ENCODE measurements around the gene KLF6.
"Not testable (repeated sequence)": the region's sequence is repeated elsewhere in the genome, so short reads cannot be mapped to it uniquely, and the experiment has no call there.

Gene KLF6

GRCh38 chr10:3756360-3756740, 28.7 kb downstream of the KLF6 start:
- DNase-seq (ENCODE audit: low read depth in 2 of 2), result no peak

GRCh38 chr10:3755440-3756359, 29.3 kb downstream of the KLF6 start:
- no peak for DNase-seq (ENCODE audit: low read depth in 2 of 2)

DNA sequence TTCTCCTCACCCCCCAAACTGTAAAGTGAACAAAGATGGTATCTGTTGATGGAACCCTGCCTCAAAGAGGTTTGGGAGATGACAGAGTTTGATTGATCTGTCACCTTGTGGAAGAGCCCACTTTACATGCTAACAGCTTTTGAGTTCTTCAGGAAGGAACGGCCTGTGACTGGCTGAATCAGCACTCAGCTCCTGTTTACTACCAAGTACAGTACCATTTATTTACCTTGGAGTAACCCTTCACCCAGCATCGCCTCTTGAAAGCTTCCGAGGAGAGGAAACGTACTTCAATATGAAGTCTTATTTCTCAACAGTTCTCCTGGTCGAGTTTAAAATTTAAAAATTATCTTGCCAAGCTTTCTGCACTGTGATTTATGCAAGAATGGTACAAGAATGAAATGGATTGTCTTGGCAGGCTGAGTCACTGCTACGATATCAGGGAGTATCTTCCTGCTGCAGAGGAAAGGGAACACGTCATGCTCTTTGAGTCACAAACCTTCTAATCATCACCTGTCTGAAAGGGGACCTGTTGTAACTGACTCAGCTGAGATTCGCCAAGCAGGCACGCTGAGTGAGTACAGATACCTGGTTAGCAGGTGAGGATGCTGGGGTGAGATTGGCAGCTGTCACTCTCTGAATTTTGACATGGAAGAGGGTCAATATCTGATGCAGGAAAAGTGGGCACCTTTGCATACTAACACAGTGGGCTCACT, 30.1 kb downstream of the KLF6 start:
- no peak for DNase-seq (ENCODE audit: low read depth in 2 of 2)

GRCh38 chr10:3750854-3751253, 34.2 kb downstream of the KLF6 start:
- DNase-seq (ENCODE audit: low read depth in 2 of 2), result no peak

GRCh38 chr10:3750006-3750816, 34.8 kb downstream of the KLF6 start:
- DNase-seq (ENCODE audit: low read depth in 2 of 2), result no peak

DNA sequence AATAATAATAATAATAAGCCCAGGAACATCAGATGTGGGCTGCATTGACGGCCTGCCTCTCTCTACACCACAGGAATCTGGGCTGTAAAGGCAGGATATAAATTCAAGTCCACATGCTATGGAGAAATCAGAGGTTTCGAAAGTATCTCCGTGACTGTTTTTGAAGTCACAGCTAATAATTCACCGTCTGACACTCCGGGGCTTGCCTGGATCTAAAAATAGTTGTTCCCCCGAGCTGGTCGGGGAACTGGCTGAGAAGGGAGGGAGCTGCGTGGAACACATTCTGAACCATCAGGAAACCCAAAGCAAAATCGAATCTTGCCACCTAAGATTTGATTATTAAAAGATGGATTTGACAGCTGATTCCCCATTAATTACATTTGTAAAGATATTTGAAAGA, 35.4 kb downstream of the KLF6 start:
- no peak for DNase-seq (ENCODE audit: low read depth in 2 of 2)

- no peak for DNase-seq (ENCODE audit: low read depth in 2 of 2)
Observed at GRCh38 chr10:3749011-3749410, 36.0 kb downstream of the KLF6 start.

GRCh38 chr10:3748484-3748883, 36.5 kb downstream of the KLF6 start:
- no peak for DNase-seq (ENCODE audit: low read depth in 2 of 2)

DNA sequence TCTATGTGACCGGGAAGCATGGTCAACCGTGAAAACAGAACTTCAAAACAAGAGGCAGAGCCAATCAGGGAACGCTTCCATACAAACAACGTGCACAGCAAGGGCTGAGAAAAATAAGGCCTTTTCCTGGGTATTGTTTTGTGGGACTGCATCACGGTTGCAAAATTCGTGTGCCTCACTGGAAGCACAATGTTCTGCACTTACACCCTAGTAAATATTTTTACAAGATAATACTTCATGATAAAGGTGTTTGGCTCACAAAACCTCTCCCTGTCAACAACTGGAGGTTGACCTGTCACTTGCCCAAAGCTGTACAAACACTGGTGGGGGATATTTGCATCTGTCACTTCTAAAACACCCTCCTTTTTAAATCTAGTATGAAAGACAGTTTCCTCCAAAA, 37.0 kb downstream of the KLF6 start:
- no peak for DNase-seq (ENCODE audit: low read depth in 2 of 2)

DNA sequence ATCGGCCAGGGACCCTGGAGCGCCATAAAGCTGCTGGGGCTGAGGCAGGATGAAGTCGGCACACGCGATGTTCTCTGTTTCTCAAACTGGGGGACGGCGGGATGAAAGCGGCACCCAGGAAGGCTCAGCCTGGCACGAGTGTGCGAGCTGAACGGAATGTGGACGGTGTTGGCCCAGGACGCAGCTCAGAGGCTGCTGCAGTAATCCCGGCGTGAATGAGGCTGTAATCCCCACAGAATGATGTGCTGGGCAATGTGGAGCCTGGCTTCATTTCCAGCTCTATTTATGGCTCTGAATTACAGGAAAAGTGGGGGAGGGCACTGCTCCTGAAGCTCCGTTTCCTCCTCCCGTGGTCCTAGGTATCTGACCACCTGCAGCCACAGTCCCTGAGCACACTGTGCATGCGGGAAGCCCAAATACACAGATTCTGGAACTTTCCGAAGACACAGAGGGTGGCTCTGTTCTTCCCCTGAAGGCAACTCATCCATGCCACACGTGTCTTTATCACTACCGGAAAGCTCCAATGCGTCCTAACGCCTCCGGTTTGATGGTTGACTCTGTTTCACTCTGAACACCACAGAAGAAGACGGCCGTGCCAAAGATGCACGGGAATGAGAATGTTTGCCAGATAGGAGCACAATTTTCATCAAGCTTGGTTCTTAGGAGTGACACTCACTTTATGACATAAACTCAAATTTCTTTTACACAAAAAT, 37.6 kb downstream of the KLF6 start:
- no peak for DNase-seq (ENCODE audit: low read depth in 2 of 2)

DNA sequence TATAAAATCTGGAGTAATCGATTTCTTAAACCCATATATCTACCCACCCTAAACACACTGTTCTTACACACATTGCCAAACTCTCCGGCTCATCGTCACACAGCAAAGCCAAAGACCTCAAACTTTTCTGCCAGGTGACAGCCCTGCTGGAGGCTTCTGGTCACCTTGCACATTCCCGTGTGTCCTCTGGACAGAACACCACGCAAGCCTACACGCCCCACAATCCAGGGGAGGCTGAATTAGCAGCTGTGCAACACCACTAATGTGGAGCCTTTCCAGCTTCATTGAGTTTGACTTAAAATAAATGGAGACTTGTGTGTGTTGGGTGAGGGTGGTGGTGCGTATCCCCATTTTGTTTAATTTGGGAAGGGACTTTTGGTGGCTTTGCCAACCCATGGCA, 38.4 kb downstream of the KLF6 start:
- DNase-seq (ENCODE audit: low read depth in 2 of 2), result no peak

- DNase-seq (ENCODE audit: low read depth in 2 of 2), result no peak
Observed at GRCh38 chr10:3745521-3745920, 39.5 kb downstream of the KLF6 start.

DNA sequence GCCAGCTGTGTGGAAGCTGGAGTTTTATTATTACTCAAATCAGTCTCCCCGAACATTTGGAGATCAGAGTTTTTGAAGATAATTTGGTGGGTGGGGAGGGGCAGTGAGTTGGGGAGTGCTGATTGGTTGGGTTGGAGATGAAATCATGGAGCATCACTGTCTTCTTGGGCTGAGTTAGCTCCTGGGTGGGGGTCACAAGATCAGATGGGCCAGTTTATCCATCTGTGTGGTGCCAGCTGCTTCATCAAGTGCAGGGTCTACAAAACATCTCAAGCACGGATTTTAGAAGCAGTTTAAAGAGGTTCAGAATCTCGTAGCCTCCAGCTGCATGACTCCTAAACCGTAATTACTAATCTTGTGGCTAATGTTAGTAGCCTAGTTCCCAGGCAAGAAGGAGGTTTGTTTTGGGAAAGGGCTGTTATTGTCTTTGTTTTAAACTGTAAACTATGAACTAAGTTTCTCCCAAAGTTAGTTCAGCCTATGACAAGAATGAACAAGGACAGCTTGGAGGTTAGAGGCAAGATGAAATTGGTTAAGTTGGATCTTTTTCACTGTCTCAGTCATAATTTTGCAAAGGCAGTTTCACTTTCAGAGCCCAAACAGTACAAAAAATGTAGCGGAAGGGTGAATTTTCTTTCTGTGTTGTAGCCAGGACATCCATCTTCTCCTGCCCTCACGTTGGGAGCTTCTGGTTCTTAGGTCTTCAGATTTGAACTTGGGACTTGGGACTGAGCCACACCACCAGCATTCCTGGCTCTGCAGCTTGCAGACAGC, 43.1 kb downstream of the KLF6 start:
- no peak for DNase-seq (ENCODE audit: low read depth in 2 of 2)

DNA sequence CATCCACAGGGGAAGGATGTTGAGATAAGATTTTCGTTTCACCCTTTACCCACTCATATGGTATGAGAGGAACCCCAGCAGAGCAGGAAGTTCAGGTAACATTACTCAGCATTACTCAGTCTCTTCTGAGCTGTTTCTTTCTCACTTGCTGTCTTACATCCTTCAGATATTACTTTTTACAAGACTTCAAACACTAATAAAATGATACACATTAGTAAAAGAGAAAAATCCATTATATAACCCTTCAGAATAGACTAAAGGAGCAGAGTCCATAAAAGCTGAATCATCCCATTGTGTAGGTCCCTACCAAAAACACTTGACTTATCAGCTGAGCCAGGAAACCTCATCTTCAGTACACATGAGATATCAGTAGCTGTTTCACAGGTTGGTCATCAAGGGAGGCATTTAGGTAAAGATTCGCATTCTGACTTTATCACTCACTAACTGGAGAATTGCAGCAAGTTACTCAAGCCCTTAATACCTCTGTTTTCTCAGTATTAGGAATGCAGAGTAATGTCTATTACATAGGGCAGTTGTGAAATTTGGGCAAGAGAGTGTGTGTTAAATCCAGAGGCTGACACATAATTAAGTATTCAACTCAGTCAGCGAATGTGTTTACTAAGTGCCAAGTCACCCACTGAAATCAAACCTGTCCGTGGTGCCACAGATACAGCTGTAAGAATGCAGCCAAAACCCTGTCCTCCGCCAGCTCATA, 44.7 kb downstream of the KLF6 start:
- DNase-seq (ENCODE audit: low read depth in 2 of 2), result no peak

DNA sequence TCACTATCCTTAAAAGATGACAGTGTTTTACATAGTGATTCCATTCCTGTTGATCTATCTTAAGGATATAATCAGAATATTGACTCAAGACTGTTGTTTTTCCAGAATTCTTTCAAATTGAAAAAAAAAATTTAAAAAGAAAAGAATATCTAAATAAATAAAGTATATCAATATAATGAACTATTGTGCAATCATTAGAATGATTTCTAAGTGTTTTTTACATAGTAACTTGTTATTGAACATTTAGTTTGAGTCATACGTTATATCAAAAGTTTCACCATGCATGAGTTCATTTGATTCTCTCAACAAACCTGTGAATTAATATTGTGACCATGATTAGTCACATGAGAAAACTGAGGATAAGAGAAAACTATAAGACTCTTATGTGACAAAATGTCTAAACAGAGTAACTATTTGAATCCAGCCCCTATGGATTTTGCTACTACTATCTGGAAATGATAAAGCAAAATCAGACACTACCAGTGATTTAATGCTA, 46.1 kb downstream of the KLF6 start:
- no peak for DNase-seq (ENCODE audit: low read depth in 2 of 2)

GRCh38 chr10:3737864-3738263, 47.1 kb downstream of the KLF6 start:
- no peak for DNase-seq (ENCODE audit: low read depth in 2 of 2)

- no peak for DNase-seq (ENCODE audit: low read depth in 2 of 2)
Observed at GRCh38 chr10:3735175-3735574, 49.8 kb downstream of the KLF6 start.

- DNase-seq (ENCODE audit: low read depth in 2 of 2), result no peak
Observed at GRCh38 chr10:3734111-3734510, 50.9 kb downstream of the KLF6 start.

- DNase-seq (ENCODE audit: low read depth in 2 of 2), result not testable (repeated sequence)
Observed at GRCh38 chr10:3732183-3732582, 52.8 kb downstream of the KLF6 start.

- no peak for DNase-seq (ENCODE audit: low read depth in 2 of 2)
Observed at GRCh38 chr10:3729397-3729976, 55.5 kb downstream of the KLF6 start.

All from stimulated activated CD4-positive, alpha-beta T cell treated with anti-CD3 and anti-CD28 coated beads, Interleukin-15, amount 100 ng/mL, for 48 hours (primary cell).